HG03103 (cell line): ENCODE measurements around the gene CLCN7.

Experiments
- ATAC-seq: cut with Tn5 transposase; IDR thresholded peaks from one replicate; pipeline ENCODE4 v1.9.1; 2021; ENCODE audit warnings: low read depth; ENCODE audit not compliant: unreplicated experiment

The CLCN7 gene

GRCh38 chr16:1412847-1413246 lies 62.0 kb downstream of the CLCN7 start:
- ATAC-seq = no peak

GRCh38 chr16:1408171-1408837 lies 66.5 kb downstream of the CLCN7 start:
- ATAC-seq = peak; percentile 72

GRCh38 chr16:1407753-1408152 lies 67.1 kb downstream of the CLCN7 start:
- ATAC-seq = no peak

GRCh38 chr16:1403733-1404132 lies 71.1 kb downstream of the CLCN7 start:
- no peak for ATAC-seq

- no peak for ATAC-seq
Observed at GRCh38 chr16:1403036-1403435, 71.8 kb downstream of the CLCN7 start.

GRCh38 chr16:1401758-1402154 lies 73.1 kb downstream of the CLCN7 start:
- no peak for ATAC-seq

- ATAC-seq = no peak
Observed at GRCh38 chr16:1401061-1401757, 73.6 kb downstream of the CLCN7 start.

- ATAC-seq = no peak
Observed at GRCh38 chr16:1398826-1399581, 75.8 kb downstream of the CLCN7 start.

GRCh38 chr16:1398351-1398750 lies 76.5 kb downstream of the CLCN7 start:
- ATAC-seq = no peak

GRCh38 chr16:1397779-1398178 lies 77.0 kb downstream of the CLCN7 start:
- ATAC-seq = no peak

GRCh38 chr16:1395444-1396031 lies 79.3 kb downstream of the CLCN7 start:
- no peak for ATAC-seq
